Right lobe of liver (tissue), 4 donors: ENCODE results near the gene DNAJC5.

Experiments
- CTCF ChIP-seq, 4 donors: fragments of 200-600 bp in 3 of 4; fragments of 450-650 bp in 1 of 4; IDR thresholded peaks; one replicate each; pipeline versions ENCODE4 v1.5.1 to v1.8.0; 2016 to 2022; ENCODE audit warnings: antibody characterized with exemption in 4 of 4, mild to moderate bottlenecking in 2 of 4
- POLR2A ChIP-seq: fragments of 450-650 bp; IDR thresholded peaks from one replicate; pipeline ENCODE4 v1.6.1; 2017; ENCODE audit warnings: antibody characterized with exemption, mild to moderate bottlenecking
- donor health status: DM: no; HTN: no; CAD: no.
- donor health status: DM: no; HTN: no; CAD: no.
- donor health status: DM: no; HTN: yes; CAD: no.

GRCh38 chr20:63941282-63942081, 46.6 kb downstream of the DNAJC5 start:
- TF ChIP-seq CTCF (IDR thresholded peaks at IDR 0.05), result no peak
- no peak for TF ChIP-seq POLR2A
